Uterus (tissue), 4 donors: ENCODE measurements around the gene C11orf21. TPM values are rescaled to one million over a fixed set of nuclear protein-coding genes. Genes with fewer than 3 reads are reported as not detected.

Source experiments
- DNase-seq, 2 donors: peaks; one replicate each; pipeline ENCODE4 v3.0.0-alpha.2; 2019 to 2020
- H3K27ac ChIP-seq, 2 donors: fragments of 200-600 bp; sonication (generic); 1 replicate in 1 of 2; 2 replicates in 1 of 2; pipeline ENCODE4 v1.5.1; 2016 to 2018
- H3K27me3 ChIP-seq, 2 donors: fragments of 200-600 bp; sonication (generic); one replicate each; pipeline ENCODE4 v1.5.1; 2018 to 2019; ENCODE audit warnings: control low read depth in 1 of 2
- H3K36me3 ChIP-seq, 2 donors: fragments of 200-600 bp; sonication (generic); one replicate each; pipeline ENCODE4 v1.5.1; 2019; ENCODE audit warnings: control low read depth in 1 of 2
- H3K4me1 ChIP-seq, 2 donors: fragments of 200-600 bp; sonication (generic); one replicate each; pipeline ENCODE4 v1.5.1; 2018 to 2019; ENCODE audit warnings: control low read depth in 1 of 2
- H3K4me3 ChIP-seq, 2 donors: fragments of 200-600 bp; sonication (generic); 1 replicate in 1 of 2; 2 replicates in 1 of 2; pipeline ENCODE4 v1.5.1; 2018 to 2019; ENCODE audit warnings: mild to moderate bottlenecking in 1 of 2
- H3K9me3 ChIP-seq, 2 donors: fragments of 200-600 bp; sonication (generic); one replicate each; pipeline ENCODE4 v1.5.1; 2019; ENCODE audit warnings: control low read depth in 1 of 2
- POLR2A ChIP-seq, 2 donors: fragments of 450-650 bp; IDR thresholded peaks; one replicate each; pipeline ENCODE4 v1.6.1; 2016; ENCODE audit warnings: antibody characterized with exemption in 2 of 2, mild to moderate bottlenecking in 1 of 2, moderate library complexity in 1 of 2
- intact Hi-C: fragments of 100-400 bp; cut with DNase I; formaldehyde crosslinking; loops from one replicate; pipeline ENCODE4 v1.15.1; 2023; ENCODE audit warnings: low total_unique reads
- total RNA-seq, 4 donors: library from RNA; depleted of rRNA in 3 of 4; stranded (reverse); fragments of >200 nt in 3 of 4; gene quantifications; one replicate each; pipeline versions ENCODE4 v1.1.0 to v1.2.4, GENCODE V29; 2014 to 2023
- TF ChIP-seq, protein P1 (sequence below), 4 experiments: fragments of 200-600 bp in 2 of 4; fragments of 450-650 bp in 2 of 4; sonication (generic) in 2 of 4; IDR thresholded peaks; one replicate each; pipeline ENCODE4 v1.5.1; 2016 to 2019; ENCODE audit warnings: antibody characterized with exemption in 4 of 4, mild to moderate bottlenecking in 2 of 4, moderate library complexity in 1 of 4
- donor health status: DM: yes; HTN: yes; CAD: no.

C11orf21 gene
- total RNA-seq, 4 donors from 2014 or later = 1.7 to 1.8 TPM; not detected in 2

DNA sequence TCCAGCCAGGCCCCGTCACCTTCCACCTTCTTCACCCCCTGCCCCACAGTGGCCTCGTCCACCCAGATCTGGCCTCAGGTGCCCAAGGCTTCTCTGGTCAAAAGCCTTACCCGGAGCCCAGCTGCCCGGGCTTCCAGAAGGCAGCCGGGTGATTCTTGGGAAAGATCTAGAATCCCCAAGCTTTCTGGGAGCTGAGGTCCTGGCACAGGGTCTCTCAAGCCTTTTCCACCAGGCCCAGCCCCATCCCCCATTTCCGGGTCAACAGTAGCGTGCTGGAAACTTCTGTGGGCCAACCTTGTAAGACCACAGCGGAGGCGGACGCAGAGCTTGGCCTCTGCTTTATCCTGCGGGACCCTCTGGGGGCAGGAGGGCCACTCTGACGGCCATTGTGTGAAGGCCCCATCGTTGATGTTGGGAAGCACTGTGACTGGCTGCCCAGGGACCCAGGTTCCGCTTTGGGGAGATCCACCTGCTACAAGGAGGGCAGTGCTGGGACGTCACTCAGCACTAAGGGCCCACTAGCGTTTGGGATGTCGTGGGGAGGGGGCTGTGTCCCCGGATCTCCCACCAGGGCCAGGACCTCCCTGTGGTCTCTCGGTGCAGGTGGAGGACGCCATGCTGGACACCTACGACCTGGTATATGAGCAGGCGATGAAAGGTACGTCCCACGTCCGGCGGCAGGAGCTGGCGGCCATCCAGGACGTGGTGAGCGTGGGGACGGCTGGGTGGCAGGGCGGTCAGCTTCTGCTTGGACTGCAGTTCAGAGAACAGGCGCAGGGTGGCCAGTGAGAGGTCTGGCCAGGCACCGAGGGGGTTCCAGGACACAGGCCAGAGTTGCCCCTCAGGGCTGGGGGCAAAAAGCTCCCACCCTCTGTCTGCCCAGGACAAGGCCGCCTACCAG lies 11.6 kb upstream of the C11orf21 start:
- H3K36me3 ChIP-seq = no peaks in the 10 kb centered on the region
- H3K27ac ChIP-seq = peak overlapping the region; percentile 86 to 96
- H3K9me3 ChIP-seq = no peaks in the 10 kb centered on the region
- peaks cover 13 to 26% of the 10 kb centered on the region in 2 donors for H3K4me1 ChIP-seq
- no peak for TF ChIP-seq POLR2A (IDR thresholded peaks at IDR 0.05)
- TF ChIP-seq, protein P1, sequence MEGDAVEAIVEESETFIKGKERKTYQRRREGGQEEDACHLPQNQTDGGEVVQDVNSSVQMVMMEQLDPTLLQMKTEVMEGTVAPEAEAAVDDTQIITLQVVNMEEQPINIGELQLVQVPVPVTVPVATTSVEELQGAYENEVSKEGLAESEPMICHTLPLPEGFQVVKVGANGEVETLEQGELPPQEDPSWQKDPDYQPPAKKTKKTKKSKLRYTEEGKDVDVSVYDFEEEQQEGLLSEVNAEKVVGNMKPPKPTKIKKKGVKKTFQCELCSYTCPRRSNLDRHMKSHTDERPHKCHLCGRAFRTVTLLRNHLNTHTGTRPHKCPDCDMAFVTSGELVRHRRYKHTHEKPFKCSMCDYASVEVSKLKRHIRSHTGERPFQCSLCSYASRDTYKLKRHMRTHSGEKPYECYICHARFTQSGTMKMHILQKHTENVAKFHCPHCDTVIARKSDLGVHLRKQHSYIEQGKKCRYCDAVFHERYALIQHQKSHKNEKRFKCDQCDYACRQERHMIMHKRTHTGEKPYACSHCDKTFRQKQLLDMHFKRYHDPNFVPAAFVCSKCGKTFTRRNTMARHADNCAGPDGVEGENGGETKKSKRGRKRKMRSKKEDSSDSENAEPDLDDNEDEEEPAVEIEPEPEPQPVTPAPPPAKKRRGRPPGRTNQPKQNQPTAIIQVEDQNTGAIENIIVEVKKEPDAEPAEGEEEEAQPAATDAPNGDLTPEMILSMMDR (IDR thresholded peaks at IDR 0.05) = no peak
- H3K4me3 ChIP-seq = no peak overlapping the region
- intact Hi-C loops = loop anchor here (5.0 kb wide), 1 partner anchor 64 kb away; the partner anchor contains the start of gene CD81
- no peaks in the 10 kb centered on the region for H3K27me3 ChIP-seq
- no peak for DNase-seq

DNA sequence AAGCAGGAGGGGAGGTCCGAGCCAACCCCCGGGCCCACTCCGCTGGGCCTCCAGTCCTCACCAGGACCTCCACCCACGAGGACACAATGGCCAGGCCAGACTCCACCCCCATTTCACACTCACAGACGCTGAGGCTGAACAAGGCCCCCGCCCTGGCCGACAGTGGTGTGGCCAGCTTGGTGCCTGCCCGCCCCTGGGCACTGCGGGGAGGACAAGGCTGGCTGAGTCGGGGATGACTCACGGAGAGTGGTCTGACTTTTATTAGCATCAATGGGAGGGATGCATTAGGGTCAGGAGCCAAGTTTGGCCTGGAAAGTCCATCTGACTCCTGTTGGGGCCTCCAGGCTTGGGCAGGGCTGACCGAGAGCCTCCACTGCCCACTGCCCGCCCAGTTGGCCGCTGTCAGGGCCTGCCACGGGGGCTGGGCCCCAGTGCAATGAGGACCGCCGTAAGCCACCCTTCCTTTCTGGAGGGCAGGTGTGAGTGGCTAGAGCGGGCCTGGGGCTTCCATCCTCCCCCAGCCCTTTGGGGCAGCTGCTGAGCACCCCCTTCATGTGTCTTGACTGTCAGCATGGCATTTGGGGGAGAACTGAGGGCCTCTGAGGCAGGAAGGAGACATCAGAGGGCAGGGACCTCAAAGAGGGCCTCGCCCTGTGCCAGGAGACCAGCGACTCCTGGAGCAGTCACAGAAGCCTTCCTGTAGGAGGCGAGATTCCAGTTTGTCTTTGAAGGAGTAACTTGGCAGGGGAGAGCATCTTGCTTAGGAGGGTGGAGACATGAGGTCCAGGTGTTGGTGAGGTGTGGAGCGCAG lies 10.7 kb upstream of the C11orf21 start:
- Histone ChIP-seq H3K4me3 (no peak overlapping the region), H3K9me3 (no peaks in the 10 kb centered on the region), H3K27me3 (no peaks in the 10 kb centered on the region), H3K27ac (peak overlapping the region; percentile 86 to 96), H3K4me1 (peaks cover 13 to 28% of the 10 kb centered on the region in 2 donors), H3K36me3 (no peaks in the 10 kb centered on the region)
- TF ChIP-seq POLR2A (IDR thresholded peaks at IDR 0.05) = no peak
- TF ChIP-seq, protein P1 (IDR thresholded peaks at IDR 0.05) = no peak
- intact Hi-C loops = loop anchor here (5.0 kb wide), 1 partner anchor 65 kb away; the partner anchor contains the start of gene CD81
- DNase-seq = peak; percentile 67 to 80

DNA sequence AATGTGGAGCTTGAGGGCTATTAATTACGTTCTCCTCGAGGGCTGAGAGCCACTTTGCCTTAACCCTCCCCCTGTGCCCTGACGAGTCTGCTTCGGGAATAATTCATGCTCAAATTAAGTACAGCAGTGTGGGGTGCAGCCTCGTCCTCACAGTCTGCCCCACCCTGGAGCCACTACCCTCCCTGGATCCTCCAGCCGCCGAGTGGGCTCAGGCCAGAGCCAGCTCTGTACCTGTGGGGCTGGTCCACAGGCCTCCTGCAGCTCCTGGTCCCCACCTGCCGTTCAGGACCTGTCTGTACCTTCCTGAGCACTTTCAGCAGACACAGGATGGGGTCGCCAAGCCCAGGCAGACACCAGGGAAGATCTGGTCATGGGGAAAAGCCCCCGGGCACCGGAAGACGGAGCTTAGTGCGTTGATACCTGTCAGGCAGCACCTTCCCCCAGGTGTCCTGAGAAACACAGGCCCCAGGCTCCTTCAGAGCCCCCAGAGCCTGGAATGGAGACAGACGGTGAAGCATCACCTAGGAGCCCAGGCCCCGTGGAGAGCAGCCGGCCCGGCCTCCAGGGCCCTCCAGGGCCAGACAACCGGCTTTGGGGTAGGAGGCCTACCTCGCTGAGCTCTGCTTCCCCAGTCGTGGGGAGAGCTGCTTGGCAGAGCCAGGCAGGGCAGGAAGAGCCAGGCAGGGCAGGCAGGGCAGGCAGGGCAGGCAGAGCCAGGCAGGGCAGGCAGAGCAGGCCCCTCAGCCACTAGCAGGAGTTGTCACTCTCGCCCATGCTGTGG lies 9.8 kb upstream of the C11orf21 start:
- Histone ChIP-seq H3K27me3 (no peaks in the 10 kb centered on the region), H3K4me1 (peaks cover 18 to 34% of the 10 kb centered on the region in 2 donors), H3K36me3 (no peaks in the 10 kb centered on the region), H3K9me3 (no peaks in the 10 kb centered on the region), H3K27ac (peak overlapping the region; percentile 86 to 96), H3K4me3 (no peak overlapping the region)
- TF ChIP-seq, protein P1 (IDR thresholded peaks at IDR 0.05) = no peak
- no peak for TF ChIP-seq POLR2A (IDR thresholded peaks at IDR 0.05)
- intact Hi-C loops = loop anchor here (5.0 kb wide), 1 partner anchor 66 kb away; the partner anchor contains the start of gene CD81
- DNase-seq = no peak

DNA sequence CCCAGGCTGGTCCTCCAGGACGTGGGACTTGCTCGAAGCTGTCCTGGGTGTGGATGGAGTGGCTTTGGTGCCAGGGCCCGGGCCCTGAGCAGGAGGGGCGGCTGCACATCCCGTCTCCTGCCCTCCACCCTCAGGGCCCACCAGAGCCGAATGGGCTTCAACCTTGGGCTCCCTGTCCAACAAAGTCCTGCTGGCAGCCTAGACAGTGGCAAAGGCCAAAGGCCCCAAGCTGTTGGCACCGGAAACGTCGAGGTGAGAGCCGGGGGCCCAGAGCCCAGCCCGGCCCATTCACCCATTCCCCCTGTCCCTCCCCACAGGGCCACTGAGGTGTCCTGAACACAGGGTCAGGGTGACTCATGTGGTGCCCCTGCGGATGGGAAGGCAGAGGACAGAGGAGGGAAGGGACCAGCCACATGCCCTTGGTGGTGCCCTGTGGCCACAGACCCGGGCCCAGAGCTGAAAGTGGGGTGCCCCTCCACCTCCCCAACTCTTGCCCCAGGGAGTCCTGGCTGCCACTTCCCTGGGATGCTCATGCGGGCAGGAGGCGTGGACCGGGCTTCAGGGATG lies 9.2 kb upstream of the C11orf21 start:
- intact Hi-C loops = loop anchor here (5.0 kb wide), 1 partner anchor 66 kb away; the partner anchor contains the start of gene CD81
- Histone ChIP-seq H3K36me3 (no peaks in the 10 kb centered on the region), H3K27me3 (no peaks in the 10 kb centered on the region), H3K4me3 (no peak overlapping the region), H3K9me3 (no peaks in the 10 kb centered on the region), H3K27ac (peak overlapping the region; percentile 86 to 96), H3K4me1 (peaks cover 24 to 39% of the 10 kb centered on the region in 2 donors)
- no peak for TF ChIP-seq POLR2A (IDR thresholded peaks at IDR 0.05)
- TF ChIP-seq, protein P1 (IDR thresholded peaks at IDR 0.05) = no peak
- DNase-seq = no peak
